Body of pancreas (tissue), 4 donors: ENCODE results near the gene SNCA.

ENCODE experiments used
- POLR2A ChIP-seq, 3 donors: fragments of 450-650 bp; IDR thresholded peaks; one replicate each; pipeline ENCODE4 v1.6.1; 2016; ENCODE audit warnings: antibody characterized with exemption in 3 of 3, mild to moderate bottlenecking in 2 of 3
- TF ChIP-seq, protein P1 (sequence below), 7 experiments: fragments of 450-650 bp in 4 of 7; fragments of 200-600 bp in 3 of 7; sonication (generic) in 3 of 7; IDR thresholded peaks; one replicate each; pipeline ENCODE4 v1.5.1; 2016 to 2019; ENCODE audit warnings: antibody characterized with exemption in 7 of 7

DNA sequence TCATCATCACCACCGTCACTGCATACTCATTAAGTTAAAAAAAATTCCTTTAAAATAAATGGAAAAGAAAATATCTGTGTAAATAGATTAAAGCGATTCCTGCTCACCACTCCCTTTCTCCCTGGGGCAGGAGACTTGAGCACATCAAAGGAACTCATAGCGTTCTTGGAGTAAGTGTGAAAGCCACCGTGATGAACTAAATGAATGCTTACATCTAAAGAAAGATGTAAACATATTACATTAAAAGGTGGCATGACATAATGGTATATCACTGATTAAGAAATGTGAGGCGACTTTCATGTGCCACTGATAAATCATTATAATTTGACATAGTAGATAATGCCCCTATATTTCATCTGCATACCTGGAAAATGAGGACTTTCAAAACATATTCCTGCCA is 92.0 kb downstream of the SNCA start:
- TF ChIP-seq, protein P1, sequence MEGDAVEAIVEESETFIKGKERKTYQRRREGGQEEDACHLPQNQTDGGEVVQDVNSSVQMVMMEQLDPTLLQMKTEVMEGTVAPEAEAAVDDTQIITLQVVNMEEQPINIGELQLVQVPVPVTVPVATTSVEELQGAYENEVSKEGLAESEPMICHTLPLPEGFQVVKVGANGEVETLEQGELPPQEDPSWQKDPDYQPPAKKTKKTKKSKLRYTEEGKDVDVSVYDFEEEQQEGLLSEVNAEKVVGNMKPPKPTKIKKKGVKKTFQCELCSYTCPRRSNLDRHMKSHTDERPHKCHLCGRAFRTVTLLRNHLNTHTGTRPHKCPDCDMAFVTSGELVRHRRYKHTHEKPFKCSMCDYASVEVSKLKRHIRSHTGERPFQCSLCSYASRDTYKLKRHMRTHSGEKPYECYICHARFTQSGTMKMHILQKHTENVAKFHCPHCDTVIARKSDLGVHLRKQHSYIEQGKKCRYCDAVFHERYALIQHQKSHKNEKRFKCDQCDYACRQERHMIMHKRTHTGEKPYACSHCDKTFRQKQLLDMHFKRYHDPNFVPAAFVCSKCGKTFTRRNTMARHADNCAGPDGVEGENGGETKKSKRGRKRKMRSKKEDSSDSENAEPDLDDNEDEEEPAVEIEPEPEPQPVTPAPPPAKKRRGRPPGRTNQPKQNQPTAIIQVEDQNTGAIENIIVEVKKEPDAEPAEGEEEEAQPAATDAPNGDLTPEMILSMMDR (IDR thresholded peaks at IDR 0.05), result no peak
- no peak for TF ChIP-seq POLR2A (IDR thresholded peaks at IDR 0.05)
